ENCODE measurements around the gene DNAJA2.
A peak's percentile ranks its signal among the peaks of the same experiment; 100 is the strongest.

The DNAJA2 gene

DNA sequence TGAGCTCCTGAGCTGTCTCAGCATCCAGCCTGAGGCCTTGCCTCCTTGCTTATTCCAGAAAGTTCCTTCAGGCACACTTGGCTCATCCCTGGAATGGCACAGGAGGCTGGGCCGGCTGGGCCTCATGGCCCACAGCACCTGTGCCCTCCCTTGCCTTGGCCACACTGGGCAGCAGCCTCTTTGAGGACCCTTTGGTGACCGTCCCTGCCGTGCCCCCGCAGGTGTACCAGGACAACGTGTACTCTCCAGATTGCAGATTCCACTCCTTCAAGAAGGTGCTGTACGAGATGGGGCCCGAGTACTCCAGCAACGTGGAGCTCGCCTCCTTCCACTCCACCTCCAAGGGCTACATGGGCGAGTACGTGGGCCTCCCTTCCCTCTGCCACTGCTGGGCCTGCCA lies 55.1 kb downstream of the DNAJA2 start:
- H4K20me1 ChIP-seq (ENCODE audit: insufficient read depth, low read length) = no peaks in the 10 kb centered on the region
- peak overlapping the region; percentile 47 for H3K4me3 ChIP-seq (ENCODE audit: low read depth, low read length, poor library complexity, severe bottlenecking)
- peak overlapping the region; percentile 65 for H3K9ac ChIP-seq (ENCODE audit: low read length)
- no peaks in the 10 kb centered on the region for H3F3A ChIP-seq (ENCODE audit: insufficient read depth, low read length)
- TF ChIP-seq, protein P1, sequence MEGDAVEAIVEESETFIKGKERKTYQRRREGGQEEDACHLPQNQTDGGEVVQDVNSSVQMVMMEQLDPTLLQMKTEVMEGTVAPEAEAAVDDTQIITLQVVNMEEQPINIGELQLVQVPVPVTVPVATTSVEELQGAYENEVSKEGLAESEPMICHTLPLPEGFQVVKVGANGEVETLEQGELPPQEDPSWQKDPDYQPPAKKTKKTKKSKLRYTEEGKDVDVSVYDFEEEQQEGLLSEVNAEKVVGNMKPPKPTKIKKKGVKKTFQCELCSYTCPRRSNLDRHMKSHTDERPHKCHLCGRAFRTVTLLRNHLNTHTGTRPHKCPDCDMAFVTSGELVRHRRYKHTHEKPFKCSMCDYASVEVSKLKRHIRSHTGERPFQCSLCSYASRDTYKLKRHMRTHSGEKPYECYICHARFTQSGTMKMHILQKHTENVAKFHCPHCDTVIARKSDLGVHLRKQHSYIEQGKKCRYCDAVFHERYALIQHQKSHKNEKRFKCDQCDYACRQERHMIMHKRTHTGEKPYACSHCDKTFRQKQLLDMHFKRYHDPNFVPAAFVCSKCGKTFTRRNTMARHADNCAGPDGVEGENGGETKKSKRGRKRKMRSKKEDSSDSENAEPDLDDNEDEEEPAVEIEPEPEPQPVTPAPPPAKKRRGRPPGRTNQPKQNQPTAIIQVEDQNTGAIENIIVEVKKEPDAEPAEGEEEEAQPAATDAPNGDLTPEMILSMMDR (IDR thresholded peaks at IDR 0.05; ENCODE audit: low read length) = no peak
- no peak for TF ChIP-seq EZH2 (IDR thresholded peaks at IDR 0.05; ENCODE audit: borderline replicate concordance, low read length)
- H3K27ac ChIP-seq (ENCODE audit: low read depth, low read length, poor library complexity, severe bottlenecking) = peak overlapping the region; percentile 98
- H3K79me2 ChIP-seq (ENCODE audit: insufficient read depth, low read length) = no peaks in the 10 kb centered on the region
- H3K9me3 ChIP-seq (ENCODE audit: low read length) = no peaks in the 10 kb centered on the region
- no peak overlapping the region for H2AFZ ChIP-seq (ENCODE audit: low read length)
- peak overlapping the region; percentile 63 for H3K4me2 ChIP-seq (ENCODE audit: low read length)
- peaks cover 27% of the 10 kb centered on the region for H3K36me3 ChIP-seq (ENCODE audit: insufficient read depth, low read length)
- H3K4me1 ChIP-seq (ENCODE audit: insufficient read depth, low read length, severe bottlenecking) = peaks cover 87% of the 10 kb centered on the region
- H3K9me2 ChIP-seq (ENCODE audit: low read depth, low read length) = no peaks in the 10 kb centered on the region
- H3K27me3 ChIP-seq (ENCODE audit: insufficient read depth, low read length) = no peaks in the 10 kb centered on the region

DNA sequence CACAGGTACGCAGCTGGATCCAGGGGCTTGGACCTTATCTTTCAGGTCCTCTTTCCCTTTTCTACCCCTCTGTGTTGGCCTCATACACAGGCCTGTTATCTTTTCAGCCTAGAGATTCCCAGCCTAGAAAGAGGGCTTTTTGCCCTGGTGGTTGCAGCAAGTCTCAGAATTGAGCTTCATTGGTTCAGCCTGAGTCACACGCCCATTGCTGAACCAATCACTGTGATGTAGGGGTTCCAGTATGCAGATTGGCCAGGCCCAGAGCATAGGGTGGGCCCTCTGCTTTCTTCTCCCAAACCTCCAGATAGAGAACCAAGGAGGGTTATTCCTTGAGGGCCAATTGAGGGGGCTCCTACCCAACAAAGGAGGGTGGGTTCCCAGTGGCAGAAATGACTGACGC lies 56.5 kb downstream of the DNAJA2 start:
- Histone ChIP-seq H3K36me3 (ENCODE audit: insufficient read depth, low read length) (peaks cover 20% of the 10 kb centered on the region), H3K9me2 (ENCODE audit: low read depth, low read length) (no peaks in the 10 kb centered on the region), H3K9me3 (ENCODE audit: low read length) (no peaks in the 10 kb centered on the region)

DNA sequence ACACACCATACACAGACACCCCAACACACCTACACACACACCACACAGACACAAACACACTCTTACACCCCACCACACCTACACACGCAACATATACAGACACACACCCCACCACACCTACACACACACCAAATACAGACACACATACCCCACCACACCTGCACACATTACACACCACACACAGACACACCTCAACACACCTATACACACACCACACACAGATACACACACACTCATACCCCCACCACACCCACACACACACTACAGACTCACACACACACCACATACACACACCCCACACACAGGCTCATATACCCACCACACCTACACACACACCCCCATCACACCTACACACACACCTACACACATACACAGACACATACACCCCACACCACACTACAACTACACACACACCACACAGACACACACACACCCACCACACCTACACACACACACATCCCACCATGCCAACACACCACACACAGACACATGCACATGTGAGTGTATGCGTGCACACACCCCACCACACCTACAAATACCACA lies 57.9 kb downstream of the DNAJA2 start:
- Histone ChIP-seq H3K9me2 (ENCODE audit: low read depth, low read length) (no peaks in the 10 kb centered on the region), H3K9ac (ENCODE audit: low read length) (no peak overlapping the region; the same call in 1 of the 2 replicates), H3K79me2 (ENCODE audit: insufficient read depth, low read length) (no peaks in the 10 kb centered on the region), H2AFZ (ENCODE audit: low read length) (no peak overlapping the region), H3K36me3 (ENCODE audit: insufficient read depth, low read length) (peaks cover 26% of the 10 kb centered on the region), H3K9me3 (ENCODE audit: low read length) (no peaks in the 10 kb centered on the region), H3K27me3 (ENCODE audit: insufficient read depth, low read length) (no peaks in the 10 kb centered on the region), H4K20me1 (ENCODE audit: insufficient read depth, low read length) (no peaks in the 10 kb centered on the region), H3K4me2 (ENCODE audit: low read length) (no peak overlapping the region), H3K27ac (ENCODE audit: low read depth, low read length, poor library complexity, severe bottlenecking) (peak overlapping the region; percentile 98), H3F3A (ENCODE audit: insufficient read depth, low read length) (0 out of 2 replicates have a peak, but pooled peaks cover 1% of the 10 kb centered on the region), H3K4me1 (ENCODE audit: insufficient read depth, low read length, severe bottlenecking) (peaks cover 100% of the 10 kb centered on the region), H3K4me3 (ENCODE audit: low read depth, low read length, poor library complexity, severe bottlenecking) (peak overlapping the region; percentile 3)
- TF ChIP-seq, protein P1 (IDR thresholded peaks at IDR 0.05; ENCODE audit: low read length) = no peak
- no peak for TF ChIP-seq EZH2 (IDR thresholded peaks at IDR 0.05; ENCODE audit: borderline replicate concordance, low read length)

More for the DNA sequence above, 56.5 kb downstream of the DNAJA2 start:
- TF ChIP-seq, protein P1 (IDR thresholded peaks at IDR 0.05; ENCODE audit: low read length) = no peak
- no peak for TF ChIP-seq EZH2 (IDR thresholded peaks at IDR 0.05; ENCODE audit: borderline replicate concordance, low read length)
- Histone ChIP-seq H3K9ac (ENCODE audit: low read length) (peak overlapping the region; percentile 65), H3K4me2 (ENCODE audit: low read length) (peak overlapping the region; percentile 63), H3K4me3 (ENCODE audit: low read depth, low read length, poor library complexity, severe bottlenecking) (peak overlapping the region; percentile 47), H3F3A (ENCODE audit: insufficient read depth, low read length) (no peaks in the 10 kb centered on the region), H3K27me3 (ENCODE audit: insufficient read depth, low read length) (no peaks in the 10 kb centered on the region), H2AFZ (ENCODE audit: low read length) (no peak overlapping the region), H3K4me1 (ENCODE audit: insufficient read depth, low read length, severe bottlenecking) (peaks cover 100% of the 10 kb centered on the region), H4K20me1 (ENCODE audit: insufficient read depth, low read length) (no peaks in the 10 kb centered on the region), H3K27ac (ENCODE audit: low read depth, low read length, poor library complexity, severe bottlenecking) (peak overlapping the region; percentile 98), H3K79me2 (ENCODE audit: insufficient read depth, low read length) (no peaks in the 10 kb centered on the region)

Measured in OCI-LY1 (cell line).